A549 treated with AZD2906 at 1 μM for 4 hours (cell line): ENCODE data around the gene PORCN. TPM values are rescaled to one million over a fixed set of nuclear protein-coding genes. Genes with fewer than 3 reads are reported as not detected.

Source experiments
- total RNA-seq: library from RNA; stranded (reverse); fragments of 200-300 nt; extraction: Qiagen RNA extraction; gene quantifications from 5 replicates; pipeline ENCODE4 v1.2.3, GENCODE V29; 2022

Gene PORCN
- total RNA-seq: 15.2 to 16.7 TPM (median 16.0 TPM) in 5 replicates

GRCh38 chrX:48508400-48509244 is at the start of gene PORCN:
PORCN (plus strand) TSS chrX:48508992; CDS start chrX:48509821, 829 bp downstream.

GRCh38 chrX:48470110-48470832 is 38.5 kb upstream of the PORCN start, which contains the start of gene SLC38A5:
SLC38A5 (minus strand) TSS chrX:48470260; CDS start chrX:48467924, 2,336 bp downstream.

GRCh38 chrX:48475774-48476577 is 32.8 kb upstream of the PORCN start, which contains the start of gene FTSJ1:
FTSJ1 (plus strand) TSS chrX:48476199; CDS start chrX:48478048, 1,849 bp downstream.

GRCh38 chrX:48521353-48522243 is 12.8 kb downstream of the PORCN start, which contains the start of gene EBP:
EBP (plus strand) TSS chrX:48521808; CDS start chrX:48523772, 1,964 bp downstream.

GRCh38 chrX:48539345-48540027 is 30.7 kb downstream of the PORCN start, which contains the start of gene TBC1D25:
TBC1D25 (plus strand) TSS chrX:48539714; CDS start chrX:48539798, 84 bp downstream.

Other genes with a start within 250 kb of the PORCN start
- not detected in 5 replicates for gene SSX3, start 152.3 kb upstream of the PORCN start, total RNA-seq
- gene SSX4, start 125.5 kb upstream of the PORCN start, total RNA-seq: not detected in 5 replicates
- not detected in 5 replicates for gene SSX4B, start 97.0 kb upstream of the PORCN start, total RNA-seq
- 0.09 to 0.20 TPM (median 0.16 TPM) in 5 replicates for gene SLC38A5, start 38.7 kb upstream of the PORCN start, total RNA-seq
- 68.4 to 73.6 TPM (median 70.8 TPM) in 5 replicates for gene FTSJ1, start 32.8 kb upstream of the PORCN start, total RNA-seq
- 127 to 154 TPM (median 148 TPM) in 5 replicates for gene EBP, start 12.8 kb downstream of the PORCN start, total RNA-seq
- 11.2 to 14.4 TPM (median 13.6 TPM) in 5 replicates for gene TBC1D25, start 30.7 kb downstream of the PORCN start, total RNA-seq
- 337 to 558 TPM (median 385 TPM) in 5 replicates for gene RBM3, start 65.5 kb downstream of the PORCN start, total RNA-seq
- gene WDR13, start 88.5 kb downstream of the PORCN start, total RNA-seq: 65.1 to 92.6 TPM (median 88.6 TPM) in 5 replicates
- 0.22 to 0.52 TPM (median 0.32 TPM) in 5 replicates for gene WAS, start 174.8 kb downstream of the PORCN start, total RNA-seq
- gene SUV39H1, start 187.7 kb downstream of the PORCN start, total RNA-seq: 21.8 to 24.6 TPM (median 23.0 TPM) in 5 replicates